ENCODE data around the gene MPHOSPH6.
"Not testable (repeated sequence)": the region's sequence is repeated elsewhere in the genome, so short reads cannot be mapped to it uniquely, and the experiment has no call there.

The MPHOSPH6 gene

GRCh38 chr16:82111944-82112343, 58.1 kb downstream of the MPHOSPH6 start:
- Histone ChIP-seq H3K79me2 (ENCODE audit: low read length) (no peaks in the 10 kb centered on the region), H3K9me3 (replicated peaks; ENCODE audit: insufficient read depth, low read length) (no peaks in the 10 kb centered on the region), H3K4me1 (ENCODE audit: low read length) (peaks cover 15% of the 10 kb centered on the region), H3K27ac (ENCODE audit: low read length) (peak overlapping the region; percentile 61; the same call in 1 of the 2 replicates), H3K9ac (ENCODE audit: low read length) (no peak overlapping the region), H3K4me3 (ENCODE audit: low read length) (no peak overlapping the region), H2AFZ (ENCODE audit: low read length) (no peak overlapping the region), H3K9me2 (replicated peaks; ENCODE audit: insufficient read depth, low read length) (no peaks in the 10 kb centered on the region), H3F3A (ENCODE audit: insufficient read depth, low read length) (0 out of 2 replicates have a peak, but pooled peaks cover 7% of the 10 kb centered on the region), H4K20me1 (ENCODE audit: insufficient read depth, low read length) (no peaks in the 10 kb centered on the region), H3K4me2 (ENCODE audit: low read depth, low read length) (no peak overlapping the region), H3K27me3 (replicated peaks; ENCODE audit: insufficient read depth, low read length) (no peaks in the 10 kb centered on the region), H3K36me3 (replicated peaks; ENCODE audit: insufficient read depth, low read length) (no peaks in the 10 kb centered on the region)
- TF ChIP-seq EZH2 (optimal IDR thresholded peaks at IDR 0.05; ENCODE audit: low read depth, low read length) = no peak
- TF ChIP-seq CTCF (IDR thresholded peaks at IDR 0.05; ENCODE audit: low read length) = no peak
- TF ChIP-seq EZH2phosphoT487 (IDR thresholded peaks at IDR 0.05; ENCODE audit: low read length) = no peak
- DNase-seq = peak; percentile 75

GRCh38 chr16:82109266-82109665, 60.8 kb downstream of the MPHOSPH6 start:
- H3K9ac ChIP-seq (ENCODE audit: low read length); H3K36me3 ChIP-seq (replicated peaks; ENCODE audit: insufficient read depth, low read length); H3K4me2 ChIP-seq (ENCODE audit: low read depth, low read length); H4K20me1 ChIP-seq (ENCODE audit: insufficient read depth, low read length); H3K27me3 ChIP-seq (replicated peaks; ENCODE audit: insufficient read depth, low read length); DNase-seq; H3F3A ChIP-seq (ENCODE audit: insufficient read depth, low read length); H2AFZ ChIP-seq (ENCODE audit: low read length); H3K27ac ChIP-seq (ENCODE audit: low read length); H3K9me3 ChIP-seq (replicated peaks; ENCODE audit: insufficient read depth, low read length); H3K4me3 ChIP-seq (ENCODE audit: low read length); H3K79me2 ChIP-seq (ENCODE audit: low read length); H3K9me2 ChIP-seq (replicated peaks; ENCODE audit: insufficient read depth, low read length): not testable (repeated sequence)
- H3K4me1 ChIP-seq (ENCODE audit: low read length) = peaks cover 15% of the 10 kb centered on the region

- H2AFZ ChIP-seq (ENCODE audit: low read length) = no peak overlapping the region
- H3K27ac ChIP-seq (ENCODE audit: low read length) = no peak overlapping the region
- no peak overlapping the region for H3K4me2 ChIP-seq (ENCODE audit: low read depth, low read length)
- H3K27me3 ChIP-seq (replicated peaks; ENCODE audit: insufficient read depth, low read length) = no peaks in the 10 kb centered on the region
- TF ChIP-seq EZH2phosphoT487 (IDR thresholded peaks at IDR 0.05; ENCODE audit: low read length) = no peak
- no peak for TF ChIP-seq CTCF (IDR thresholded peaks at IDR 0.05; ENCODE audit: low read length)
- no peak for TF ChIP-seq EZH2 (optimal IDR thresholded peaks at IDR 0.05; ENCODE audit: low read depth, low read length)
- peaks cover 15% of the 10 kb centered on the region for H3K4me1 ChIP-seq (ENCODE audit: low read length)
- no peaks in the 10 kb centered on the region for H3K9me2 ChIP-seq (replicated peaks; ENCODE audit: insufficient read depth, low read length)
- H3K9me3 ChIP-seq (replicated peaks; ENCODE audit: insufficient read depth, low read length) = no peaks in the 10 kb centered on the region
- H4K20me1 ChIP-seq (ENCODE audit: insufficient read depth, low read length) = no peaks in the 10 kb centered on the region
- H3K4me3 ChIP-seq (ENCODE audit: low read length) = no peak overlapping the region
- 0 out of 2 replicates have a peak, but pooled peaks cover 7% of the 10 kb centered on the region for H3F3A ChIP-seq (ENCODE audit: insufficient read depth, low read length)
- no peaks in the 10 kb centered on the region for H3K79me2 ChIP-seq (ENCODE audit: low read length)
- no peaks in the 10 kb centered on the region for H3K36me3 ChIP-seq (replicated peaks; ENCODE audit: insufficient read depth, low read length)
- no peak for DNase-seq
- H3K9ac ChIP-seq (ENCODE audit: low read length) = no peak overlapping the region
Observed at GRCh38 chr16:82108774-82109173, 61.2 kb downstream of the MPHOSPH6 start.

GRCh38 chr16:82108100-82108499, 61.9 kb downstream of the MPHOSPH6 start:
- peaks cover 15% of the 10 kb centered on the region for H3K4me1 ChIP-seq (ENCODE audit: low read length)
- 0 out of 2 replicates have a peak, but pooled peaks cover 7% of the 10 kb centered on the region for H3F3A ChIP-seq (ENCODE audit: insufficient read depth, low read length)
- no peak for DNase-seq

More at GRCh38 chr16:82108100-82108499, 61.9 kb downstream of the MPHOSPH6 start:
- TF ChIP-seq EZH2 (optimal IDR thresholded peaks at IDR 0.05; ENCODE audit: low read depth, low read length) = no peak
- no peak for TF ChIP-seq EZH2phosphoT487 (IDR thresholded peaks at IDR 0.05; ENCODE audit: low read length)
- no peak for TF ChIP-seq CTCF (IDR thresholded peaks at IDR 0.05; ENCODE audit: low read length)
- H3K4me2 ChIP-seq (ENCODE audit: low read depth, low read length) = no peak overlapping the region
- no peaks in the 10 kb centered on the region for H3K27me3 ChIP-seq (replicated peaks; ENCODE audit: insufficient read depth, low read length)
- H3K79me2 ChIP-seq (ENCODE audit: low read length) = no peaks in the 10 kb centered on the region
- no peaks in the 10 kb centered on the region for H3K36me3 ChIP-seq (replicated peaks; ENCODE audit: insufficient read depth, low read length)
- H3K9me2 ChIP-seq (replicated peaks; ENCODE audit: insufficient read depth, low read length) = no peaks in the 10 kb centered on the region
- H3K9me3 ChIP-seq (replicated peaks; ENCODE audit: insufficient read depth, low read length) = no peaks in the 10 kb centered on the region
- no peak overlapping the region for H3K4me3 ChIP-seq (ENCODE audit: low read length)
- H2AFZ ChIP-seq (ENCODE audit: low read length) = no peak overlapping the region
- no peak overlapping the region for H3K9ac ChIP-seq (ENCODE audit: low read length)
- H4K20me1 ChIP-seq (ENCODE audit: insufficient read depth, low read length) = no peaks in the 10 kb centered on the region
- no peak overlapping the region for H3K27ac ChIP-seq (ENCODE audit: low read length)

All from MM.1S (cell line).